HG03135 (cell line): ENCODE data around the gene PITPNB.

Experiments
- ATAC-seq: cut with Tn5 transposase; IDR thresholded peaks from one replicate; pipeline ENCODE4 v1.9.1; 2021; ENCODE audit warnings: mild to moderate bottlenecking, moderate library complexity; ENCODE audit not compliant: unreplicated experiment

Gene PITPNB

GRCh38 chr22:27919222-27919941 is at the start of gene PITPNB:
PITPNB (minus strand) TSS chr22:27919256; CDS start chr22:27919191, 65 bp downstream.
- peak; percentile 79 for ATAC-seq

GRCh38 chr22:27966168-27967064 is 47.4 kb upstream of the PITPNB start:
- ATAC-seq, result no peak

GRCh38 chr22:27962268-27963044 is 43.4 kb upstream of the PITPNB start:
- no peak for ATAC-seq

GRCh38 chr22:27961680-27962079 is 42.6 kb upstream of the PITPNB start:
- no peak for ATAC-seq

- no peak for ATAC-seq
Measured at GRCh38 chr22:27961182-27961581, 42.1 kb upstream of the PITPNB start.

DNA sequence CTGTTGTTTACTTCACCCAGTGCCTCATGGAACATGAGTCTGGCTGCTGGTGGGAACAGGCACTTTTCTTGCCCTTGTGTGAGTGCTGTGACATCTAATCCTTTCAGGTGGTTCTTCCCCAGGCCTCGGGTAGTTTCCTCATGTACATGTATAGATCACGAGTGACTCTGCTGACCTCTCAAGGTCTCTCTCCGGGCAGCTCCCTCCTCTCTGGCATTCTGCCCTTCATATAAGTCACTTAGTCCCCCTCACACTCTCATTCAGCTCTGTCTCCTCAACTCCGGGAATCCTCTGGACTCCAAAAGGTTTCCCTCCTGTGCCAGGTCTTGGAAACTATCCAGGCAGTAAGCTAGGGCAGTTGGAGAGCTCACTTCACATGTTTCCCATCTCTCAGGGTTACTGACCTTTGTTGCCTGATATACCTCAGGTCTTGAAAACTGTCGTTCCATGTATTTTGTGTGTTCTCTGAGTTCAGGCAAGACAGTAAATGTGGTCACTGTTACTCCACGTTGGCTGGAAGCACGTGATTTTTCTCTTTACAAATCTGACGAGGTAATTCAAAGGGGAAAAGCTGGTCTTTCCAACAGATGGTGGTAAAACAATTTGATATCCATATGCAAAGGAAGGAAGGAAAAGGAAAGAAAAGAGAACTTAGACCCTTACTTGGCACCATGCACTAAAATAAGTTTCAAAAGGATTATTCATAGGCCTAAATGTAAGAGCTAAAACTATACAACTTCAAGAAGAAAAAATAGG is 40.5 kb upstream of the PITPNB start:
- ATAC-seq, result no peak

- ATAC-seq, result no peak
Measured at GRCh38 chr22:27952779-27953178, 33.7 kb upstream of the PITPNB start.

- ATAC-seq, result no peak
Measured at GRCh38 chr22:27952091-27952490, 33.0 kb upstream of the PITPNB start.

DNA sequence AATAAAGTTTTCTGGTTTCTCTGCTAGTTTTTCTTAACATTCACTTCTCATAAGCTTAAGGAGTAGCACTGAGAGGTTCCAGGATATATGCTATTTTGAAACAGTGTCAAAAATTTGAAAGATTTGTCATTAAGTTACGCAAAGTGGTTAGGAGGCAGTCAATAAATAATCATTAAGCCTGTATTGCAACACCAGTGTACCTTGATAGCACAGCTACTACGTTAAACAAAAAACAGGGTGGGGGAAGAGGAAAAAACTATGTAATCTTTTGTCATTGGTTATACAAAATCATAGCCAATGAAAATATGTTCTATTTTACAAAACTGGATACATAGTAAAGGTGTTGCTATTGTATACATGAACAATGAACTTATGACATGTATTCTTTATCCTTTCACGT is 30.4 kb upstream of the PITPNB start:
- ATAC-seq, result no peak

DNA sequence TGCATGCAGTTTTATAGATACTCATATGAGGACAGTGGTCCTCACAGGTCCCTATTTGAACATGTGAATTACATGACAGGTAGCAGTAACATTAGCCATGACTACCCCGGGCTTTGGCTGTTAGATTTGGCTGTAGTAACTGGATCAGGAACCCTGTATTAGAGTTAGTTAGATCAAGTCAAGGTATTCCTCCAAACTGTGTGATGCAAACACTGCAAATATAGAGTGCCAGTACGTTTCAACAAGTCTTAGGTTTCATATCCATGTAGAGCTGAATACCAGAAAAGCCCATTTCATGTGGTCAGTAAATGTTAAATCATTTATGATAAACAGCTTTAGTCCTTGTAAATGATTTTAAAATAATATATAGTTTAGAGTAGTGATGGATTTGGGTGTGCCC is 29.5 kb upstream of the PITPNB start:
- no peak for ATAC-seq

- ATAC-seq, result no peak
Measured at GRCh38 chr22:27947448-27947847, 28.4 kb upstream of the PITPNB start.

GRCh38 chr22:27941143-27941542 is 22.1 kb upstream of the PITPNB start:
- no peak for ATAC-seq

GRCh38 chr22:27937453-27937852 is 18.4 kb upstream of the PITPNB start:
- no peak for ATAC-seq

GRCh38 chr22:27935897-27936296 is 16.8 kb upstream of the PITPNB start:
- ATAC-seq, result no peak

DNA sequence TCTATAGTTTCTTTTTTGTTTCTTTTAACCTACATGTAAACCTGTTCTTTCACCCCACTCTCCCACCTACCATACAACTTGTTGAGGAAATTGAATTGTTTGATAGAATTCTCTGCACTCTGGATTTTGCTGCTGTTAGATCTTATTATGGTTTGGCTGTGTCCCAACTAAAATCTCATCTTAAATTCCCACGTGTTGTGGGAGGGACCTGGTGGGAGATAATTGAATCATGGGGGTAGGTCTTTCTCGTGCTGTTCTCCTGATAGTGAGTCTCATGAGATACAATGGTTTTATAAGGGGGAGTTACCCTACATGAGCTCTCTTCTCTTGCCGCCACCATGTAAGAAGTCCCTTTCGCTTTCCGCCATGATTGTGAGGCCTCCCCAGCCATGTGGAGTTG is 15.0 kb upstream of the PITPNB start:
- no peak for ATAC-seq

DNA sequence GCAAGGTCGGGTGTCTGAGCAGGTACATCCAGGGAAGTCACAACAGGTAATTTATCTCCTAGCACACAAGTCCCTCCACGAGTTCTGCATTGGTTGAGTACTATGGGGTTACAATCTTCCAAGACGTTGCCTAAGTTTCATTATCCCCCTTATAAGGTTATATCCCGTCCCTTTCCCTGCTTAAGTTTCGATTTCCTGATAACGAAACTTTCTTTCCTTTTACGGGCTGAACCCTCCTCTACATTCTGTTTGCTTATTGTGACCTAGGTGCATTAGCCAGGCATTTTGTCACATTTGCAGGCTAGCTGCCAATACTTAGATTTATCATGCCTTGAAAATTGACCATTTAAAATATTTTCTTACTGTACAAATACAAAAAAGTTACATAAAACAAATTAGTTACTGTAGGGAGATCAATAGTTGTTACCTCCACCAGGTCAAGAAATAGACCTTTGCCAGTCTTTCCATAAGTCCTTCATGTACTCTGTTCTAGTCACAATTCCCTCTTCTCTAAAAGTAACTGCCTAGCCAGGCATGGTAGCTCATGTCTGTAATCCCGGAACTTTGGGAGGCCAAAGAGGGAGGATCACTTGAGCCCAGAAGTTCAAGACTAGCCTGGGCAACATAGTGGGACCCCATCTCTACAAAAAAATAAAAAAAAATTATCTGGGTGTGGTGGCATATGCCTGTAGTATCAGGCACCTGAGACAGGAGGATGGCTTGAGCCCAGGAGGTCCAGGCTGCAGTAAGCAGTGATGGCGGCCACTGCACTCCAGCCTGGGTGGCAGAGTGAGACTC is 14.3 kb upstream of the PITPNB start:
- ATAC-seq, result no peak

DNA sequence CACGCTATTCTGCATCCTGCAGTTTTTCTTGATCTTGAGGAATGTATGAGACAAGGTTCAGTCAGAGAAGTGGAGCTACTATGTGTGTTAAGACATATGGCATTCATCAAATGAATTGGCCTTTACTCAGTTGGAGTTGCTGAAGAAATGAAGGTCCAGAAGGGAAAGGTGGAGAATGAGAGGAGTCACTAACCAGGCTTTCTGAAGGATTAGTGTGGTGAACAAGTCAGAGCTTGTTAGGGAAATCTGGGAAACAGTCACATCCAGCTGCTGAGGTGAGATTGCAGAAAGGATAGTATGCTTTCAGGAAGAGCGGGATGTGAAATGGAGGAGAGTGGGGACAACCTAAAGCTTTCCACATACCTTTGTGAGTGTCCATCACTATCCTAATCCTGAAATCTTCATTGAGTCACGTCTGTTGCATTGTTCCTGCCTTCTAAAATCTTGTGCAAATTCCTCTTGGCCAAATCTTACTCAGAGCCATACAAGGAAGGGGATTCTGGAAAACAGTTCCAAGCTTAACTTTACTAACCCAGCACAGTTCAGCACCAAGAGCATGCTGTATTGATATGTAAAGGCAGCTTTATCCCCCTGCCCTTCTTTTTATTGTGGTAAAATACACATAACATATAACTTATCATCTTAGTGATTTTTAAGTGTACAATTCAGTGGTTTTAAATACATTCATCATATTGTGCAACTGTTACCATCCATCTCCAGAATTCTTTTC is 11.4 kb upstream of the PITPNB start:
- ATAC-seq, result no peak

DNA sequence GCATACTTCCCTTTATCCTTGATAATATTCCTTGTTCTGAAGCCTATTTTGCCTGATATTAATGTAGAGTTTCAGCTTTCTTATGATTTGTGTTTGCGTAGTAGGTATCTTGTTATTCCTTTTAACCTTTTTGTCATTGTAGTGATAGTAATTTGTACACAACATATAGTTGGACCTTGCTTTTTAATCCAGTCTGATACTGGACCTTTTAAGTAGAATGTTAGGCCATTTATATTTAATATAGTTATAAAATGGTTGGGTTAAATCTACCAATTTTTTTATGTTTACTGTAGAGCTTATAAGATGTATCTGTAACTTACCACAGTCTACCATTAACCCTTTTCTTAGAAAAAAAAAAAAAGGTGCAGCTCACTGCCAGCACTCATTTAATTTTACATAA is 8.6 kb upstream of the PITPNB start:
- ATAC-seq, result no peak

- ATAC-seq, result no peak
Measured at GRCh38 chr22:27925331-27925730, 6.3 kb upstream of the PITPNB start.
